Measurements from ENCODE around the gene CFAP74. TPM values are rescaled to one million over a fixed set of nuclear protein-coding genes. Genes with fewer than 3 reads are reported as not detected.

The CFAP74 gene
- total RNA-seq, 4 donors from 2014 or later: 0.13 TPM; not detected in 3

GRCh38 chr1:1997576-1997975, 6.0 kb downstream of the CFAP74 start:
- Histone ChIP-seq H3K4me1 (no peaks in the 10 kb centered on the region), H3K36me3 (no peaks in the 10 kb centered on the region), H3K27ac (no peak overlapping the region), H3K27me3 (no peaks in the 10 kb centered on the region), H3K4me3 (replicated peaks in 1 of 3) (no peak overlapping the region), H3K9me3 (no peaks in the 10 kb centered on the region)
- 78 to 81% methylated on average over 6 of the region's 6 CpGs for WGBS, 2 donors
- TF ChIP-seq CTCF (IDR thresholded peaks at IDR 0.05) (no peak), POLR2A (IDR thresholded peaks at IDR 0.05) (no peak)
- intact Hi-C loops (cut with DNase I): no loop called here
- DNase-seq: no peak

GRCh38 chr1:1996207-1996651, 7.4 kb downstream of the CFAP74 start:
- WGBS, 2 donors: 71 to 77% methylated on average over 12 of the region's 12 CpGs
- intact Hi-C loops (cut with DNase I): no loop called here
- H3K36me3 ChIP-seq: no peaks in the 10 kb centered on the region
- no peaks in the 10 kb centered on the region for H3K4me1 ChIP-seq
- H3K27me3 ChIP-seq: no peaks in the 10 kb centered on the region
- no peak for DNase-seq
- no peak overlapping the region for H3K27ac ChIP-seq
- H3K9me3 ChIP-seq: no peaks in the 10 kb centered on the region
- TF ChIP-seq CTCF (IDR thresholded peaks at IDR 0.05): no peak
- TF ChIP-seq POLR2A (IDR thresholded peaks at IDR 0.05): no peak
- H3K4me3 ChIP-seq (replicated peaks in 1 of 3): no peak overlapping the region

- intact Hi-C loops (cut with DNase I): no loop called here
- WGBS, 2 donors: 83% methylated on average over 8 of the region's 8 CpGs
- no peaks in the 10 kb centered on the region for H3K36me3 ChIP-seq
- no peaks in the 10 kb centered on the region for H3K27me3 ChIP-seq
- DNase-seq: no peak
- no peak overlapping the region for H3K27ac ChIP-seq
- H3K4me1 ChIP-seq: no peaks in the 10 kb centered on the region
- H3K4me3 ChIP-seq (replicated peaks in 1 of 3): no peak overlapping the region
- H3K9me3 ChIP-seq: no peaks in the 10 kb centered on the region
- no peak for TF ChIP-seq POLR2A (IDR thresholded peaks at IDR 0.05)
- TF ChIP-seq CTCF (IDR thresholded peaks at IDR 0.05): no peak
Observed at GRCh38 chr1:1994536-1994935, 9.1 kb downstream of the CFAP74 start.

- H3K27ac ChIP-seq: peak overlapping the region; percentile 13 to 62 (median 41)
- TF ChIP-seq CTCF (IDR thresholded peaks at IDR 0.05) (no peak), POLR2A (IDR thresholded peaks at IDR 0.05) (no peak)
- no peaks in the 10 kb centered on the region for H3K9me3 ChIP-seq
- DNase-seq: no peak
- H3K36me3 ChIP-seq: no peaks in the 10 kb centered on the region
- no peak overlapping the region for H3K4me3 ChIP-seq (replicated peaks in 1 of 3)
- no peaks in the 10 kb centered on the region for H3K27me3 ChIP-seq
- no peaks in the 10 kb centered on the region for H3K4me1 ChIP-seq
- 65 to 67% methylated on average over 10 of the region's 10 CpGs for WGBS, 2 donors
- intact Hi-C loops (cut with DNase I): no loop called here
Observed at GRCh38 chr1:1990222-1990621, 13.4 kb downstream of the CFAP74 start.

- intact Hi-C loops (cut with DNase I): no loop called here
- H3K27ac ChIP-seq: peak overlapping the region; percentile 13 to 62 (median 41)
Observed at GRCh38 chr1:1989789-1990188, 13.8 kb downstream of the CFAP74 start.

More at GRCh38 chr1:1989789-1990188, 13.8 kb downstream of the CFAP74 start:
- 84 to 89% methylated on average over 9 of the region's 9 CpGs for WGBS, 2 donors
- no peak for DNase-seq
- Histone ChIP-seq H3K9me3 (no peaks in the 10 kb centered on the region), H3K4me3 (replicated peaks in 1 of 3) (no peak overlapping the region), H3K36me3 (no peaks in the 10 kb centered on the region), H3K27me3 (no peaks in the 10 kb centered on the region), H3K4me1 (no peaks in the 10 kb centered on the region)
- TF ChIP-seq POLR2A (IDR thresholded peaks at IDR 0.05) (no peak), CTCF (IDR thresholded peaks at IDR 0.05) (no peak)

Measured in thyroid gland (tissue), 4 donors.